ENCODE data around the gene PHYHD1.
"Not testable (repeated sequence)": the region's sequence is repeated elsewhere in the genome, so short reads cannot be mapped to it uniquely, and the experiment has no call there.

PHYHD1 gene

GRCh38 chr9:128943832-128944620 is 23.2 kb downstream of the PHYHD1 start:
- no peak overlapping the region for H3K4me3 ChIP-seq (replicated peaks in 1 of 2; ENCODE audit: low read depth in 2 of 2, low read length in 2 of 2)
- TF ChIP-seq CTCF (IDR thresholded peaks at IDR 0.05; ENCODE audit: low read depth, low read length), result no peak
- no peak for DNase-seq (ENCODE audit: low read depth in 2 of 2)

- H3K4me3 ChIP-seq (replicated peaks in 1 of 2; ENCODE audit: low read depth in 2 of 2, low read length in 2 of 2); DNase-seq (ENCODE audit: low read depth in 2 of 2): not testable (repeated sequence)
Observed at GRCh38 chr9:128944966-128945365, 24.2 kb downstream of the PHYHD1 start.

GRCh38 chr9:128945798-128946501 is 25.2 kb downstream of the PHYHD1 start:
- no peak for DNase-seq (ENCODE audit: low read depth in 2 of 2)
- TF ChIP-seq CTCF (IDR thresholded peaks at IDR 0.05; ENCODE audit: low read depth, low read length), result no peak
- H3K4me3 ChIP-seq (replicated peaks in 1 of 2; ENCODE audit: low read depth in 2 of 2, low read length in 2 of 2), result no peak overlapping the region

GRCh38 chr9:128946571-128947276 is 25.9 kb downstream of the PHYHD1 start:
- peak overlapping the region; percentile 97 to 100 for H3K4me3 ChIP-seq (replicated peaks in 1 of 2; ENCODE audit: low read depth in 2 of 2, low read length in 2 of 2)
- peak; percentile 31 to 37 for DNase-seq (ENCODE audit: low read depth in 2 of 2)
- TF ChIP-seq CTCF (IDR thresholded peaks at IDR 0.05; ENCODE audit: low read depth, low read length), result no peak

GRCh38 chr9:128947277-128947526 is 26.4 kb downstream of the PHYHD1 start:
- DNase-seq (ENCODE audit: low read depth in 2 of 2), result no peak
- H3K4me3 ChIP-seq (replicated peaks in 1 of 2; ENCODE audit: low read depth in 2 of 2, low read length in 2 of 2), result peak overlapping the region; percentile 97 to 100
- TF ChIP-seq CTCF (IDR thresholded peaks at IDR 0.05; ENCODE audit: low read depth, low read length), result no peak

- peak within 1 kb of the TSS; percentile 97 to 100 for H3K4me3 ChIP-seq (replicated peaks in 1 of 2; ENCODE audit: low read depth in 2 of 2, low read length in 2 of 2)
- peak; percentile 89 to 94 for DNase-seq (ENCODE audit: low read depth in 2 of 2)
- TF ChIP-seq CTCF (IDR thresholded peaks at IDR 0.05; ENCODE audit: low read depth, low read length), result no peak
Observed at GRCh38 chr9:128947527-128948301, 26.9 kb downstream of the PHYHD1 start, which contains the start of the genes DOLK and NUP188. Gene DOLK, minus strand, starts transcription at chr9:128947603. Its CDS starts 300 bp downstream, at chr9:128947303. Gene NUP188, plus strand, starts transcription at chr9:128947699. Its CDS starts 21 bp downstream, at chr9:128947720.

- not testable (repeated sequence) for H3K4me3 ChIP-seq (replicated peaks in 1 of 2; ENCODE audit: low read depth in 2 of 2, low read length in 2 of 2); DNase-seq (ENCODE audit: low read depth in 2 of 2)
Observed at GRCh38 chr9:128961403-128961802, 40.6 kb downstream of the PHYHD1 start.
